ENCODE results near the gene APOM.

- no peak for TF ChIP-seq CTCF (IDR thresholded peaks at IDR 0.05)
- no peak for TF ChIP-seq POLR2A (IDR thresholded peaks at IDR 0.05)
Measured at GRCh38 chr6:31659649-31660380, 4.1 kb downstream of the APOM start.

Data from esophagus squamous epithelium (tissue), 4 donors.